Glutamatergic neuron (in vitro differentiated cells): Measurements from ENCODE around the gene OOSP4A. TPM values are rescaled to one million over a fixed set of nuclear protein-coding genes. Genes with fewer than 3 reads are reported as not detected.

Source experiments
- DNase-seq: peaks from one replicate; pipeline ENCODE4 v3.0.0; 2022
- H3K27ac Mint-ChIP-seq: one replicate; pipeline ENCODE4 v1.8.0; 2020; ENCODE audit warnings: mild to moderate bottlenecking, mixed read lengths, inconsistent platforms; ENCODE audit not compliant: unreplicated experiment
- H3K27me3 Mint-ChIP-seq: one replicate; pipeline ENCODE4 v1.8.0; 2020; ENCODE audit warnings: mild to moderate bottlenecking, moderate library complexity, mixed read lengths, inconsistent platforms; ENCODE audit not compliant: unreplicated experiment
- H3K36me3 Mint-ChIP-seq: one replicate; pipeline ENCODE4 v1.8.0; 2020; ENCODE audit warnings: mild to moderate bottlenecking, mixed read lengths, inconsistent platforms; ENCODE audit not compliant: unreplicated experiment
- H3K4me1 Mint-ChIP-seq: one replicate; pipeline ENCODE4 v1.8.0; 2020; ENCODE audit warnings: mild to moderate bottlenecking, low read depth, mixed read lengths, inconsistent platforms; ENCODE audit not compliant: unreplicated experiment
- H3K4me3 Mint-ChIP-seq: one replicate; pipeline ENCODE4 v1.8.0; 2020; ENCODE audit warnings: mild to moderate bottlenecking, mixed read lengths, inconsistent platforms; ENCODE audit not compliant: unreplicated experiment
- H3K9me3 Mint-ChIP-seq: one replicate; pipeline ENCODE4 v1.8.0; 2020; ENCODE audit warnings: mild to moderate bottlenecking, moderate library complexity, mixed read lengths, inconsistent platforms; ENCODE audit not compliant: unreplicated experiment
- total RNA-seq: library from RNA; stranded (reverse); fragmentation: NEBNext Ultra II Directional; extraction: Animal tissue kit (Norgen Biotek cat#: 25700); gene quantifications from one replicate; pipeline ENCODE4 v1.2.1, GENCODE V29; 2021; ENCODE audit not compliant: unreplicated experiment
- TF ChIP-seq, protein P1 (sequence below): fragments of 200-600 bp; sonication (generic); IDR thresholded peaks from one replicate; pipeline ENCODE4 v1.5.0; 2021; ENCODE audit not compliant: partially characterized antibody, unreplicated experiment

The OOSP4A gene
- total RNA-seq, 1 donor from 2014 or later, result not detected

DNA sequence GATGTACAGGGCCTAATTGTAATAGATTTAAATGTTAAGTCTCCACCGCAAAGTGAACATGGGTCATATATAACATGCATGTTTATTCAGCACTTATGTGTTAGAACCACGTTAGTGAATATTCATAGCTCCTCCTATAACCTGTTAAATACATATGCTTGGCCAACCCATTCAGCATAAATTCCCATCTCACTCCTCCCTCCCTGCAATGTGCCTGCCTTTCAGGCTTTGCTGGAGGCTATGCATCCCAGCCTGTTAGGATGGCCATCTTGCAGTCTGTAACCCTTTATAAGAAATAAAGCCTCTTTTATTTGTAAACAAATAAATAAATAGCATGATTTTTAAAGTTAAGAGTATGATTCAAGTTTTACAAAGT lies 1.7 kb upstream of the OOSP4A start:
- Mint-ChIP-seq H3K36me3 (no peaks in the 10 kb centered on the region), H3K4me3 (no peak overlapping the region), H3K27ac (no peak overlapping the region), H3K27me3 (peaks cover 2% of the 10 kb centered on the region), H3K9me3 (no peaks in the 10 kb centered on the region), H3K4me1 (no peaks in the 10 kb centered on the region)
- no peak for DNase-seq
- TF ChIP-seq, protein P1, sequence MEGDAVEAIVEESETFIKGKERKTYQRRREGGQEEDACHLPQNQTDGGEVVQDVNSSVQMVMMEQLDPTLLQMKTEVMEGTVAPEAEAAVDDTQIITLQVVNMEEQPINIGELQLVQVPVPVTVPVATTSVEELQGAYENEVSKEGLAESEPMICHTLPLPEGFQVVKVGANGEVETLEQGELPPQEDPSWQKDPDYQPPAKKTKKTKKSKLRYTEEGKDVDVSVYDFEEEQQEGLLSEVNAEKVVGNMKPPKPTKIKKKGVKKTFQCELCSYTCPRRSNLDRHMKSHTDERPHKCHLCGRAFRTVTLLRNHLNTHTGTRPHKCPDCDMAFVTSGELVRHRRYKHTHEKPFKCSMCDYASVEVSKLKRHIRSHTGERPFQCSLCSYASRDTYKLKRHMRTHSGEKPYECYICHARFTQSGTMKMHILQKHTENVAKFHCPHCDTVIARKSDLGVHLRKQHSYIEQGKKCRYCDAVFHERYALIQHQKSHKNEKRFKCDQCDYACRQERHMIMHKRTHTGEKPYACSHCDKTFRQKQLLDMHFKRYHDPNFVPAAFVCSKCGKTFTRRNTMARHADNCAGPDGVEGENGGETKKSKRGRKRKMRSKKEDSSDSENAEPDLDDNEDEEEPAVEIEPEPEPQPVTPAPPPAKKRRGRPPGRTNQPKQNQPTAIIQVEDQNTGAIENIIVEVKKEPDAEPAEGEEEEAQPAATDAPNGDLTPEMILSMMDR, result no peak

DNA sequence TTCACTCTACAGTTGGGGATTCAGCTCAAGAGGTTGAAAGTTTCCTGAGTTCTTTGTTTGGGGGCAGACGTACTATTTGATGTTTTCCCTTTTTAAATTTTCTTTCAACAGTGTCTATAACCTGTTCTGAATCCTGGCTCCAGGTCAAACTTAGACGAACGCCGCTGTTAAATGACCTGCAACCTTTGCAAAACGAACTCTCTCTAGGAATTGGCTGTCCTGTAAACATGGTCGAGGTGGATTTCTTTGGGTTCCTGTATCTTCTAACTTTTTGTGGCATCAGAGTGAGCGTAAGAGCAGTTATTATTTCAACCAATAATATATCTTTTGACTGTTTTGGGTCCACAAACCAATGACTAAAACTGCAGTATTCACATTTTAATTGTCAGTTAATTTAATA lies 1.6 kb downstream of the OOSP4A start:
- H3K27ac Mint-ChIP-seq, result no peak overlapping the region
- no peaks in the 10 kb centered on the region for H3K4me1 Mint-ChIP-seq
- H3K36me3 Mint-ChIP-seq, result no peaks in the 10 kb centered on the region

DNA sequence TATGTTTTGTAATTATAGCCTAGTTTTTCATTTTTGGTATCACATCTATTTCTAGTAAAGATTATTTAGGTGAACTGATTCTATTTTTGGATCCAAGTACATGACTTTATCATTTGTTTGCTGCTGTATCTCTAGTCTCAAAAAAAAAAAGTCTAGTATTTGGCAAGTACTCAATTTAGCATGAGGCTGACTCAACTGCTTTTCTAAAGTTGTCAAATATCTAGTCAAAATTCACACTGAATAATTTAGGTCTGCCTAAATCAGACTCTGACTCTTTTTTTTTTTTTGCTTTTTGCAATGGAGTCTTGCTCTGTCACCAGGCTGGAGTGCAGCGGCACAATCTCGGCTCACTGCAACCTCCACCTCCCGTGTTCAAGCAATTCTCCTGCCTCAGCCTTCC lies 2.4 kb downstream of the OOSP4A start:
- DNase-seq, result no peak
- Mint-ChIP-seq H3K27ac (no peak overlapping the region), H3K4me1 (no peaks in the 10 kb centered on the region), H3K36me3 (no peaks in the 10 kb centered on the region), H3K4me3 (no peak overlapping the region), H3K9me3 (no peaks in the 10 kb centered on the region), H3K27me3 (no peaks in the 10 kb centered on the region)
- TF ChIP-seq, protein P1, result no peak

More for the DNA sequence above, 1.6 kb downstream of the OOSP4A start:
- TF ChIP-seq, protein P1, result no peak
- H3K4me3 Mint-ChIP-seq, result no peak overlapping the region
- no peaks in the 10 kb centered on the region for H3K27me3 Mint-ChIP-seq
- H3K9me3 Mint-ChIP-seq, result no peaks in the 10 kb centered on the region
- no peak for DNase-seq

DNA sequence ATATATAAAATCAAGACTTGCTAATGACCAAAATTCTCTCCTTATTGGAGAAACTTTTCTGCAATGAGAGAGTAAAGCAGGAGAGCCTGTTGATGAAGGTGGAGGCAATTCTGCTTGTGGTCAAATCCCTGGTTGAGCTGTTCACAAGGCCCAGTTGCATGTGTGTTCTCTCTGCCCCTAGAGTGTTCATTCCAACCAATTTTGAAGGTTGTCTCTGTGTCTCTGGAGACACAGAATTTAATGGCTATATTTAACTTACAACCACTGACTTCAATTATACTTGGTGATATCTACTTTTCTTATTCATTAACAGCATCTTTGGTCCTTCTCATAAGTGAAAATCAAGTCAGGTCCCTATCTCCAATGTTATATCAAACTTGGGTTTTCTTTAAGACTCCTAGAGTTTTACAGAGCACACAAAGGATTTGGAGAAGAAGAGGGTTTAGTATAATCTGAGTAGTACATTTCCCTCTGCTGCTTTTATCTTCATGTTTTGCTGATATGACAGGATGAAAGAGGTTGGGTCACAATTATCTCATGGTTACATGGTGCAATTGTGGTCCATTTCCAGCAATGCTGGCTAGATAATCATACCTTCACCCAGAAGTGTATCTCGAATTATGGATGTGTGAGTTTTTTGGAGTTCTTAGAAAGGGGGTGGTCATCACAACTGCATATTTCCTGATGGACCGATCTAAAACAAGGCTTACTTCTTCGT lies 4.0 kb downstream of the OOSP4A start:
- no peak overlapping the region for H3K4me3 Mint-ChIP-seq
- no peak for DNase-seq
- no peaks in the 10 kb centered on the region for H3K9me3 Mint-ChIP-seq
- TF ChIP-seq, protein P1, result no peak
- no peak overlapping the region for H3K27ac Mint-ChIP-seq
- H3K36me3 Mint-ChIP-seq, result no peaks in the 10 kb centered on the region
- no peaks in the 10 kb centered on the region for H3K4me1 Mint-ChIP-seq
- H3K27me3 Mint-ChIP-seq, result no peaks in the 10 kb centered on the region

DNA sequence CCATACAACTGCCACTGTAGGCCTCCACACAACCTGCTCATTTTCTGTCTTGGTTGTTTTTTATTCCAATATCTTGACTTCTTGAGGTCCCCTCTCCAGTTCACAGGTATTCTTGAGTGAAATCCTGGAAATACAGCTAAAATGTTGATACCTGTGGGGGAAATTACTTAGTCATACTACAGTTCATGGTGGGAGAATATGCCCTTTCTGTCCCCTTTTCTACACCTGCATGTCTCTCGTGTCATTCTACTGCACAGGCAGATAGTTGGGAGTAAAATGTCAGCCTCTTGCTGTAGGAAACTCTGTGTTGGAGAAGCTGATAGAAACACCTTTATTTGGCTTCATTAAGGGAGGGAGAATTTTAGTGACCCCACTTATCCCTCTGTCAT lies 4.6 kb downstream of the OOSP4A start:
- DNase-seq, result no peak
- Mint-ChIP-seq H3K27me3 (no peaks in the 10 kb centered on the region), H3K4me3 (no peak overlapping the region), H3K27ac (no peak overlapping the region), H3K4me1 (no peaks in the 10 kb centered on the region), H3K36me3 (no peaks in the 10 kb centered on the region), H3K9me3 (no peaks in the 10 kb centered on the region)
- TF ChIP-seq, protein P1, result no peak
